Kidney (tissue), 14 donors: ENCODE results near the gene FRG2. TPM values are rescaled to one million over a fixed set of nuclear protein-coding genes. Genes with fewer than 3 reads are reported as not detected.
A peak's percentile ranks its signal among the peaks of the same experiment; 100 is the strongest.
"Not testable (repeated sequence)": the region's sequence is repeated elsewhere in the genome, so short reads cannot be mapped to it uniquely, and the experiment has no call there.

Source experiments
- DNase-seq, 5 donors: peaks; one replicate each; pipeline ENCODE4 v3.0.0-alpha.2; 2013 to 2020
- FAIRE-seq: peaks from 2 replicates; lab custom pipeline; 2012; peaks lifted over from hg19 to GRCh38; lab: Jason Lieb, UNC
- H3K27ac ChIP-seq, 2 donors: one replicate each; pipeline ENCODE4 v1.7.0; 2013; ENCODE audit warnings: low read depth in 2 of 2, low read length in 2 of 2, inconsistent platforms in 1 of 2
- H3K27me3 ChIP-seq: one replicate; pipeline ENCODE4 v1.7.1; 2013; ENCODE audit warnings: low read length, inconsistent platforms; ENCODE audit not compliant: control insufficient read depth, insufficient read depth
- H3K36me3 ChIP-seq, 3 donors: one replicate each; pipeline versions ENCODE4 v1.7.0 to v1.7.1; 2013; ENCODE audit warnings: low read length in 3 of 3, control low read depth in 1 of 3, inconsistent platforms in 1 of 3; ENCODE audit not compliant: insufficient read depth in 3 of 3, control insufficient read depth in 2 of 3
- H3K4me1 ChIP-seq, 3 donors: one replicate each; pipeline versions ENCODE4 v1.7.0 to v1.7.1; 2013; ENCODE audit warnings: low read length in 3 of 3, inconsistent platforms in 1 of 3, low read depth in 1 of 3; ENCODE audit not compliant: control insufficient read depth in 2 of 3, insufficient read depth in 2 of 3
- H3K4me3 ChIP-seq, 3 donors: one replicate each; pipeline versions ENCODE4 v1.7.0 to v1.8.1; 2013; ENCODE audit warnings: low read length in 3 of 3, control low read depth in 1 of 3, inconsistent platforms in 1 of 3
- H3K9ac ChIP-seq, 3 donors: one replicate each; pipeline versions ENCODE4 v1.7.0 to v1.7.1; 2013; ENCODE audit warnings: low read length in 3 of 3, control low read depth in 1 of 3, inconsistent platforms in 1 of 3
- H3K9me3 ChIP-seq, 3 donors: one replicate each; pipeline versions ENCODE4 v1.7.0 to v1.7.1; 2013; ENCODE audit warnings: low read length in 3 of 3, control low read depth in 1 of 3, inconsistent platforms in 1 of 3; ENCODE audit not compliant: control insufficient read depth in 2 of 3, insufficient read depth in 1 of 3
- intact Hi-C: fragments of 100-400 bp; cut with DNase I; formaldehyde crosslinking; loops from one replicate; pipeline ENCODE4 v1.11.1; 2022
- polyA plus RNA-seq: library from polyadenylated mRNA; stranded (reverse); fragments of 350-450 nt; fragmentation: Illumina TruSeq; extraction: RNeasy Lipid Tissue Mini Kit (QIAGEN cat#74804); gene quantifications from one replicate; pipeline ENCODE4 v1.2.3, GENCODE V29; 2014; ENCODE audit warnings: low read depth, low replicate concordance; ENCODE audit not compliant: insufficient read depth
- total RNA-seq: library from RNA; stranded (reverse); fragmentation: NEBNext Ultra II Directional; extraction: Animal tissue kit (Norgen Biotek cat#: 25700); gene quantifications from one replicate; pipeline ENCODE4 v1.2.1, GENCODE V29; 2021
- TF ChIP-seq, protein P1 (sequence below): IDR thresholded peaks from 3 replicates; pipeline ENCODE4 v1.5.1; 2012; ENCODE audit warnings: mild to moderate bottlenecking, moderate library complexity, borderline replicate concordance; ENCODE audit not compliant: insufficient read depth; ENCODE audit errors: extremely low read depth
- donor health status: control.
- donor health status: control.
- donor health status: control.
- donor health status: control.
- donor health status: control.
- donor health status: DM: yes; HTN: yes; CAD: no.
- donor health status: Normal renal cell carcinoma (clear cell type).

Gene FRG2
- total and polyA plus RNA-seq, 2 donors from 2014 or later = not detected

DNA sequence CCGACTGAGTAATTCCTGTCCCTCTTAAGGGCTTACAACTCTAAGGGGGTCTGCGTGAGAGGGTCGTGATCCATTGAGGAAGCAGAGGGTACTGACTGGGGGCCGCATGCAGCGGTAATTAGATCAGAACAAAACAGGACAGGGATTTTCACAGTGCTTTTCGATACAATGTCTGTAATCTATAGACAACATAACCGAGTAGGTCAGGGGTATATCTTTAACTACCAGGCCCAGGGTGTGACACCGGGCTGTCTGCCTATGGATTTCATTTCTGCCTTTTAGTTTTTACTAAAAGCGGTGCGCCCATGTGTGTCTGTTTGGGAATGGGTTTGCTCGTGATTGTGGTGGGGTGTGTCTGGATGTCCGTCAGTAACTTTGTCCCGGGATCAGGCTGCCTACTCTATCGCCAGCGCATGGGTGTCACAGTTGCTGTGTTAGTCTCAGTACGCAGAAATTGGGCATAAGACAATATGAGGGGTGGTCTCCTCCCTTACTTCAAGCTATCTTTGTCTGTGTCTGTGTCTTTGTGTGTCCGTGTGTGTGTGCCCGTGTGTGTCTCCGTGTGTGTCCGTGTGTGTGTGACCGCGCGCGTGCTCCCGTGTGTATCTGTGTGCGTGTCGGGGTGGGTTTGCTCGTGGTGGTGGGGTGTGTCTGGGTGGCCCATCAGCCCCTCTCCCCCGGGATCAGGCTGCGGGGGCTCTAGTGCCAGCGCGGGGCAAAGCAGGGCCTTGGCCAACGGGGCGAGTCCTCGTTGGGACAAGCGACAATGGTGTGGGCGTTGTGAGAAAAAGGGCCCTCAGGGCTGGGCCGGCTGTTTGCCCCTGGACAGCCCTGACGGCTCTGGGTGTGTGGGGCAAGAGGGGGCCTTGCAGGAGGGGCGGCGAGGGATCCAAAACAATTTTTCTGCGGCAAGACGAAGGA, 10.4 kb downstream of the FRG2 start:
- peaks cover 41% of the 10 kb centered on the region for H3K27me3 ChIP-seq

DNA sequence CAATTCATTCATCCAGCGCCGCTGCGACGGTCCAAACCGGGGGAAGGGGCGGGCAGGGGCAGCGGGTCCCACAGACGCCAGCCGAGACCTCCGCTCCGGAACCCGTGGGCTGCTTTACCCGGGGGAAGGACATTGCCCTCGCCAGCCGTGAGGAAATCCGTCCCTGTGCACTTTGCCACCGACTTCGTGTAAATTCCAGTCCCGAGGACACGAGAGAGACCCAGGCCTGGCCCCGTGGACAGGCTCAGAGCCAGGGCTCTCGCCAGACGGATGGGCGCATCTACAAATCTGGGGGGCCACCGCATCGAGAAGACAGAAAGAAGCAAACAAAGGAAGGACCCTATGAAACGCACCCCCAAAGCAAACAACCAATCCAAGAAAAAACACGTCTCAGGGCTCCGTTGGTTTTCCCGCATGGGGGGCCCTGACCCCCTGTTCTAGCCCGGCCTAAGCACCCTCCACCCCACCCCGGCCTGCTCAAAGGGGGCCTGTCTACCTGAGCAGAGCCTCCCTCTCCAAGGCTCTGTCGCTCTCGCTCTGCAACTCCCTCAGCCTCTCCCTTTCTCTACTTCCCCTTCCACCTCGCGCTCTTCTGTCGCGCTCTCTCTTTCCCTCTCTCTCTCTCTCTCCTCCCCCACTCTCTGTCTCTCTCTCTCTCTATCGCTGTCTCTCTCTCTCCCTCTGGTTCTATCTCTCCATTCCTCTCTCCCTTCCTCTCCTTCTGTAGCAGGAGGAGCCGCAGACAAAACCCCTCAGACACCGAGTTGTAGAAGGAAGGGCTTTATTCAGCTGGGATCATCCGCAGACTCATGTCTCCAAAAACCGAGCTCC, 11.3 kb downstream of the FRG2 start:
- TF ChIP-seq, protein P1, sequence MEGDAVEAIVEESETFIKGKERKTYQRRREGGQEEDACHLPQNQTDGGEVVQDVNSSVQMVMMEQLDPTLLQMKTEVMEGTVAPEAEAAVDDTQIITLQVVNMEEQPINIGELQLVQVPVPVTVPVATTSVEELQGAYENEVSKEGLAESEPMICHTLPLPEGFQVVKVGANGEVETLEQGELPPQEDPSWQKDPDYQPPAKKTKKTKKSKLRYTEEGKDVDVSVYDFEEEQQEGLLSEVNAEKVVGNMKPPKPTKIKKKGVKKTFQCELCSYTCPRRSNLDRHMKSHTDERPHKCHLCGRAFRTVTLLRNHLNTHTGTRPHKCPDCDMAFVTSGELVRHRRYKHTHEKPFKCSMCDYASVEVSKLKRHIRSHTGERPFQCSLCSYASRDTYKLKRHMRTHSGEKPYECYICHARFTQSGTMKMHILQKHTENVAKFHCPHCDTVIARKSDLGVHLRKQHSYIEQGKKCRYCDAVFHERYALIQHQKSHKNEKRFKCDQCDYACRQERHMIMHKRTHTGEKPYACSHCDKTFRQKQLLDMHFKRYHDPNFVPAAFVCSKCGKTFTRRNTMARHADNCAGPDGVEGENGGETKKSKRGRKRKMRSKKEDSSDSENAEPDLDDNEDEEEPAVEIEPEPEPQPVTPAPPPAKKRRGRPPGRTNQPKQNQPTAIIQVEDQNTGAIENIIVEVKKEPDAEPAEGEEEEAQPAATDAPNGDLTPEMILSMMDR = no peak
- FAIRE-seq (no peak), DNase-seq (peak in 2 of 5 donors; percentile 3 to 13)
- Histone ChIP-seq H3K9me3 (no peaks in the 10 kb centered on the region), H3K36me3 (no peaks in the 10 kb centered on the region), H3K4me3 (no peak overlapping the region), H3K27me3 (peaks cover 41% of the 10 kb centered on the region), H3K4me1 (peaks cover 0 to under 1% (median 0%) of the 10 kb centered on the region in 3 donors), H3K9ac (no peak overlapping the region), H3K27ac (no peak overlapping the region)
- intact Hi-C loops = no loop called here

More for the DNA sequence above, 10.4 kb downstream of the FRG2 start:
- Histone ChIP-seq H3K9ac (no peak overlapping the region), H3K27ac (no peak overlapping the region), H3K9me3 (no peaks in the 10 kb centered on the region), H3K4me3 (no peak overlapping the region), H3K36me3 (no peaks in the 10 kb centered on the region), H3K4me1 (peaks cover 0 to 2% (median 0%) of the 10 kb centered on the region in 3 donors)
- intact Hi-C loops = no loop called here
- TF ChIP-seq, protein P1 = no peak
- DNase-seq (peak in 4 of 5 donors; percentile 0 to 50 (median 13)), FAIRE-seq (no peak)

DNA sequence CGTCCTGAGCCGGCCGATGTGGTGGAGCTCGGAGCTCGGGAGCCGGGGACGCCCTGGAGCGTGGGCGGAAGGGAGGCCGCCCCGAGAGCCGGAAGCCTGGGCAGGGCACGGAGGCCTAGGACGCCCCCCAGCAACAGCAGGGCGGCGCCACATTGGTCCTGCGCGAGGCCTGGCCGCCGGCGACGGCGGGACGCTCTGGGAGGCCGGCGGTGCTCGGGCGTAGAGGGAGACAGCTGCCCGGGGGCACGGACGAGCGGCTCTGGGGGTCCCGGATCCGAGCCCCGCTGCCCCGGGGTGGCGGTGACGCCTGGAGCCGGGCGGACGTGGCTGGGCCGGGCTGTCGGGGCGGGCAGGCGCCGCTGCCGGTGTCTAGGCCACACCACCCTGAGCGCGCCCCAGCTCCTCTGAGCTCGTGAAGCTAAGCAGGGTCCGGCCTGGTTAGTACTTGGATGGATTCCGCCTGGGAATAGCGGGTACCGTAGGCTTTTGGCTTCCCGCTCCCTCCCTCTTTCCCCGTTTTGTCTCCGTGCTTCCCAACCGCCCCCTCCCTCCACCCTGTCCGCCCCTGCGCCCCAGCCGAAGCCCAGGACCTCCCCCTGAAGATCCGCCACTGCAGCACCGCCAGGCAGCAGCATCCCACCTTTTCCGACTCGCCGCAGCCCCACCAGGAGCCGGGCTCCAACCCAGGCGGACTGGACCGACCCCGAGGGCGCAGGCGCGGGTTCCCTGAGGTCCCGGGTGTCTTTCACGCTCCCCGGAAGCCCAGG, 12.1 kb downstream of the FRG2 start:
- no peak overlapping the region for H3K4me3 ChIP-seq

DNA sequence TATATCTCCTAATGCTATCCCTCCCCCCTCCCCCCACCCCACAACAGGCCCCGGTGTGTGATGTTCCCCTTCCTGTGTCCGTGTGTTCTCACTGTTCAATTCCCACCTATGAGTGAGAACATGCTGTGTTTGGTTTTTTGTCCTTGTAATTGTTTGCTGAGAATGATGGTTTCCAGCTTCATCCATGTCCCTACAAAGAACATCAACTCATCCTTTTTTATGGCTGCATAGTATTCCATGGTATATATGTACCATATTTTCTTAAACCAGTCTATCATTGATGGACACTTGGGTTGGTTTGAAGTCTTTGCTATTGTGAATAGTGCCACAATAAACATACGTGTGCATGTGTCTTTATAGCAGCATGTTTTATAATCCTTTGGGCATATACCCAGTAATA, 37.1 kb downstream of the FRG2 start:
- intact Hi-C loops, FAIRE-seq, DNase-seq: not testable (repeated sequence)

More for the DNA sequence above, 12.1 kb downstream of the FRG2 start:
- H3K27me3 ChIP-seq = peaks cover 34% of the 10 kb centered on the region
- H3K27ac ChIP-seq = no peak overlapping the region
- TF ChIP-seq, protein P1 = no peak
- DNase-seq (peak; percentile 44 to 71 (median 50)), FAIRE-seq (no peak)
- no peak overlapping the region for H3K9ac ChIP-seq
- no peaks in the 10 kb centered on the region for H3K9me3 ChIP-seq
- no peaks in the 10 kb centered on the region for H3K4me1 ChIP-seq
- H3K36me3 ChIP-seq = no peaks in the 10 kb centered on the region
- intact Hi-C loops = no loop called here

More for the DNA sequence above, 37.1 kb downstream of the FRG2 start:
- H3K9me3 ChIP-seq, H3K27ac ChIP-seq, H3K27me3 ChIP-seq, H3K4me1 ChIP-seq, H3K36me3 ChIP-seq, H3K9ac ChIP-seq, H3K4me3 ChIP-seq: not testable (repeated sequence)
